Medulla oblongata (tissue), 1 donor: Measurements from ENCODE around the gene PPP3CB.
"Not testable (repeated sequence)": the region's sequence is repeated elsewhere in the genome, so short reads cannot be mapped to it uniquely, and the experiment has no call there.

ENCODE experiments used
- DNase-seq: peaks from one replicate; pipeline ENCODE4 v3.0.0-alpha.2; 2015; ENCODE audit errors: extremely low spot score

PPP3CB gene

GRCh38 chr10:73414230-73414945 lies 81.4 kb downstream of the PPP3CB start:
- DNase-seq: no peak

DNA sequence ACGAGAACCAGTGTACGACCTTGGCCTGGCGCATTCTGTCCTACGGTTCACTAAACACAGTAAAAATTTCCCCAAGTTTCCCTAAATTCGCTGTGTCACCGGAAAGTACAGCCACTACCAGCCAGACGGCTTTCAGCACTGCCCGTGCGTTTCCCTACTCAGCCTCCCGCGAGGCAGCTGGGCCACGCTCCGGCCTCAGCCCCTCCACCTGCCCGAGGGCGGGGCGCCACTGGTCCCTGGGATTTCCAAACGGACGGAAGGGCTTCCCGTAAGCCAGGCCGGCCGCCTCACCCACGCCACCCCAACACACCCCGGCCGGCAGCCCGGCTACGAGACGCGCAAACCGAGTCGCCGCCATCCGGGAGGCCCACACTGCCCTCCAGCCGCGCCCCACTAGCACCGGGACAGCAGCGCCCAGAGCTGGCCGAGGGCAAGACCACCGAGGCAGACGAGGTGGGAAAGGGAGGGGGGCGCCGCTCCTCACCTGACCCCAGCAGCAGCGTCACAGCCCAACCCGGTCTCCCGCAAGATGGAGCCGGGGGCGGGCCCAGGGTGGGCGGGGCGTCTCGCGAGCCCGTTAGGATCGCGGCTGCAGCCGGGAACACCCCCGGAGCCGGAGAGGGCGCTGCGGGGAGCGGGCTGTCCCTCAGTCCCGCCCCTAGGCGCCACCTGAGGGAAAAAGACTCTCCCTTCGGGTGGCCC lies 82.1 kb downstream of the PPP3CB start, which contains the start of gene ANXA7:
Gene ANXA7, minus strand, starts transcription at position 531 of the 702 bp plus-strand sequence. CDS start 13,202 bp downstream, outside the sequence.
- DNase-seq: peak; percentile 95

DNA sequence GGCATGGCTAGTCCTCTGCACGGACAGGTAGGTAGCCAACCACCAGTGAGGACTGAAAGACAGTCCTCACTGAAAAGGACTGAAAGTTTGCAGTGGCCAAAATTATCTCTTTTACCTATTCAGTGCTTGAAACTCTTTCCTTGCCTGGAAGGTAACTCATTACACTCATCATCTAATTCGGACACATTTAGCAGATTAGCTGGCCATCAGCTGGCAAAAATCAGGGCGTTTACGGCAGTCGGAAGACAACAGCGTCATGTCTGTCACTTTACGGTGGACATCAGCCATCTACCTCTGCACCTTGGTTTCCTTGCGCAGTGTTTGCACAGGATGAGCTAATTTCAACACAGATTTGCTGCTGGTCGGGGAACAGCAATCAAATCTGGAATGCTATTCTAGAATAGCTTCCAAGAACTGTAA lies 82.7 kb downstream of the PPP3CB start:
- DNase-seq: peak; percentile 9

DNA sequence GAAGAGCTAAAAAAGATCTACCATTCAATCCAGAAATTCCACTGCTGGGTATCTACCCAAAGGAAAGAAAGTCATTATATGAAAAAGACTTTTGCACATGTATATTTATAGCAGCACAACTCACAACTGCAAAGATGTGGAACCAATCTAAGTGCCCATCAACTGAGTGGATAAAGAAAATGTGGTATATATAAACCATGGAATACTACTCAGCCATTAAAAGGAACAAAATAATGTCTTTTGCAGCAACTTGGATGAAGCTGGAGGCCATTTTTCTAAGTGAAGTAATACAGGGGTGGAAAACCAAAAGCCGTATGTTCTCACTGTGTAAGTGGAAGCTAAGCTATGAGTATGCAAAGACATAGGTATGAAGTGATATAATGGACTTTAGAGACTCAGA lies 84.9 kb downstream of the PPP3CB start:
- DNase-seq: no peak

- no peak for DNase-seq
Observed at GRCh38 chr10:73408978-73409521, 86.8 kb downstream of the PPP3CB start.

DNA sequence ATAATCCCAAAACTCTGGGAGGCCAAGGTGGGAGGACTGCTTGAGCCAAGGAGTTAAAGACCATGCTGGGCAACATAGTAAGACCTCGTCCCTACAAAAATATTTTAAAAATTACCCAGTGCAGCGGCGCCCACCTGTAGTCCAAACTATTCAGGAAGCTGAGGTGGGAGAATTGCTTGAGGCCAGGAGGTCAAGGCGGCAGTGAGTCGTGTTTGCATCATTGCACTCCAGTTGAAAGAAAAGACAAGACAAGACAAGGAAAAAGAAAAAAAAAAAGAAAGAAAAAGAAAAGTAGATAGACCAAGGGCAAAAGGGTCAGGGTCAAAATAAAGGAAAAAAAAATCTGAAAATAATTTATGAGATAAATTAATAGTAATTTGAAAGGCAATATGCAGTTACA lies 87.8 kb downstream of the PPP3CB start:
- DNase-seq: no peak

DNA sequence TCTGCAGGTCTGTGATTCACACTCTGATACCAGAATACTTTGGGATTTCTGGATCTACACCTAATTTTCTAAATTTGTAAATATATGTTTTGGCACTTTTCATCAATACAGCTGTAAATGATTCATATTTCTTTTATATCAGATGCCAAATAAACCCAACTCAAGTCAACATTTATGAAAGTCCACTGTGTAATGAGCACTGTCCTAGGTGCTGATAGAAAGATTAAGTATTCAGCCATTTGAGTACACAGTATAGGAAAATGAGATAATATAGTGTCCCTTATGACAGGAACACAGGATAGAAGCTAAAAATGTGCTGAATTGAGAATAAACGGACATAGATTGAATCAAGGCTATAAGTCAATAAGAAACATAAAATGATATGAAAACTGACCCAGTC lies 88.3 kb downstream of the PPP3CB start:
- DNase-seq: no peak

- no peak for DNase-seq
Observed at GRCh38 chr10:73406846-73407245, 89.0 kb downstream of the PPP3CB start.

- no peak for DNase-seq
Observed at GRCh38 chr10:73405556-73405955, 90.3 kb downstream of the PPP3CB start.

DNA sequence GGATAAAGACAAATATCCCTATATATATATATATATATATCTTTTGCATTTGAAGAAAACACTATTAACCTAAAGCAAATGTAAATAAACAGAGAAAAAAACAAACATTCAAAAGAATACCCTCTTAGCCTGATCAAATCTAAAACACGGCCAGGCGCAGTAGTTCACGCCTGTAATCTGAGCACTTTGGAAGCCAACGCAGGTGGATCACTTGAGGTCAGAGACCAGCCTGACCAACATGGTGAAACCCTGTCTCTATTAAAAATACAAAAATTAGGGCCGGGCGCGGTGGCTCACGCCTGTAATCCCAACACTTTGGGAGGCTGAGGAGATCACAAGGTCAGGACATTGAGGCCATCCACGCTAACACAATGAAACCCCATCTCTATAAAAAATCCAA lies 91.1 kb downstream of the PPP3CB start:
- no peak for DNase-seq

DNA sequence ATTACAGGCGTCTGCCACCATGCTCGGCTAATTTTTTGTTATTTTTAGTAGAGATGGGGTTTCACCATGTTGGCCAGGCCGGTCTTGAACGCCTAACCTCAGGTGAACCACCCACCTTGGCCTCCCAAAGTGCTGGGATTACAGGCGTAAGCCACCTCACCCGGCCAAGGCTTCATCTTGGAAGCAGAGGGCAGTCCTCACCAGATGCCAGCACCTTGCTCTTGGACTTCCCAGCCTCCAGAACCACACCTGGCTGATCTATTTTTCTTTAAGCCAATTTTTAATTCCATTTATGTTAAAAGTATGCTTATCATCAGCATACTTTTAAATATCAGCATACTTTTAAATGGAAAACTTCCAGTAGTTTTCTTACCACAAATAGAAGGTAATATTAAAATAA lies 94.2 kb downstream of the PPP3CB start:
- no peak for DNase-seq

DNA sequence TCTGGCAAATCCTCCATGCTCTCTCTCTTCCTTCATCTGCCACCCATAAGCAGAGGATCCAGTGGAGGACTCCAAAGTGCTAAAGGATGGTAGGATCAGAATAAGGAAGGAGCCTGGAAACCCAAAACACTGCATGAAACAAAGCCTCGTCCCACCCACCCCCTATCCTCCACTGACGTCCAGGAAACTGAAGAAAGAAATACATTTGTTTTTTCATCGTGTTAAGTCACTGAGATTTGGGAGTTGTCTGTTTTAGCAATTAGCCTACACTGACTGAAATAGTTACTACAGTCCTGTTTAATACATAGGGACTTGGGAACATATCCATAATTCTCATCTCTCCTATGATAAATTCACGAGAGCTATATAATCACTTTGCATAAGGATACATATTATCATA lies 96.8 kb downstream of the PPP3CB start:
- DNase-seq: no peak

- no peak for DNase-seq
Observed at GRCh38 chr10:73398024-73398423, 97.8 kb downstream of the PPP3CB start.

DNA sequence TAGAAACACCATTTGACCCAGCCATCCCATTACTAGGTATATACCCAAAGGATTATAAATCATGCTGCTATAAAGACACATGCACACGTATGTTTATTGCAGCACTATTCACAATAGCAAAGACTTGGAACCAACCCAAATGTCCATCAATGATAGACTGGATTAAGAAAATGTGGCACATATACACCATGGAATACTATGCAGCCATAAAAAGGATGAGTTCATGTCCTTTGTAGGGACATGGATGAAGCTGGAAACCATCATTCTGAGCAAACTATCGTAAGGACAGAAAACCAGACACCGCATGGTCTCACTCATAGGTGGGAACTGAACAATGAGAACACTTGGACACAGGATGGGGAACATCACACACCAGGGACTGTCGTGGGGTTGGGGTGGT lies 101.5 kb downstream of the PPP3CB start:
- DNase-seq: not testable (repeated sequence)

GRCh38 chr10:73388228-73388627 lies 107.6 kb downstream of the PPP3CB start:
- DNase-seq: no peak

DNA sequence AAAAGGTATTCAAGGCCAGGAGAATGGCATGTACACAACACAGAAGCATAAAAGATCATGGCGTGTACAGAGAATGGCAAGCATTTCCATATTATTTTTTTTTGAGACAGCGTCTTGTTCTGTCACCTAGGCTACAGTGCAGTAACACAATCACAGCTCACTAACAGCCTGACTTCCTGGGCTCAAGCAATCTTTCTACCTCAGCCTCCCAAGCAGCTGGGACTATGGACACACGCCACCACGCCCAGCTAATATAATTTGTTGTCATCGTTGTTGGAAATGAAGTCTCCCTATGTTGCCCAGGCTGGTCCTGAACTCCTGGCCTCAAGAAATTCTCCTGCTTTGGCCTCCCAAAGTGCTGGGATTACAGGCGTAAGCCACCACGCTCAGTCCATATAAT lies 109.2 kb downstream of the PPP3CB start:
- DNase-seq: no peak
